Mononuclear cell (primary cell): ENCODE results near the gene VASH1. TPM values are rescaled to one million over a fixed set of nuclear protein-coding genes. Genes with fewer than 3 reads are reported as not detected.

Source experiments
- H3K27me3 ChIP-seq: 2 replicates; pipeline ENCODE4 v1.6.0; 2011; ENCODE audit warnings: low read length, control low read depth; ENCODE audit not compliant: insufficient read depth
- H3K4me1 ChIP-seq: 2 replicates; pipeline ENCODE4 v1.5.1; 2011; ENCODE audit warnings: mild to moderate bottlenecking, low read length, control low read depth; ENCODE audit not compliant: insufficient read depth
- H3K4me3 ChIP-seq: 2 replicates; pipeline ENCODE4 v1.5.1; 2011; ENCODE audit warnings: mild to moderate bottlenecking, low read length, moderate library complexity
- H3K9me3 ChIP-seq: 2 replicates; pipeline ENCODE4 v1.5.1; 2011; ENCODE audit warnings: low read depth, mild to moderate bottlenecking, control low read depth, low read length
- total RNA-seq: library from RNA; depleted of rRNA; stranded (reverse); fragments of >200 nt; gene quantifications from one replicate; pipeline ENCODE4 v1.2.3, GENCODE V29; 2012

VASH1 gene
- total RNA-seq, 1 donor, result 2.3 TPM

DNA sequence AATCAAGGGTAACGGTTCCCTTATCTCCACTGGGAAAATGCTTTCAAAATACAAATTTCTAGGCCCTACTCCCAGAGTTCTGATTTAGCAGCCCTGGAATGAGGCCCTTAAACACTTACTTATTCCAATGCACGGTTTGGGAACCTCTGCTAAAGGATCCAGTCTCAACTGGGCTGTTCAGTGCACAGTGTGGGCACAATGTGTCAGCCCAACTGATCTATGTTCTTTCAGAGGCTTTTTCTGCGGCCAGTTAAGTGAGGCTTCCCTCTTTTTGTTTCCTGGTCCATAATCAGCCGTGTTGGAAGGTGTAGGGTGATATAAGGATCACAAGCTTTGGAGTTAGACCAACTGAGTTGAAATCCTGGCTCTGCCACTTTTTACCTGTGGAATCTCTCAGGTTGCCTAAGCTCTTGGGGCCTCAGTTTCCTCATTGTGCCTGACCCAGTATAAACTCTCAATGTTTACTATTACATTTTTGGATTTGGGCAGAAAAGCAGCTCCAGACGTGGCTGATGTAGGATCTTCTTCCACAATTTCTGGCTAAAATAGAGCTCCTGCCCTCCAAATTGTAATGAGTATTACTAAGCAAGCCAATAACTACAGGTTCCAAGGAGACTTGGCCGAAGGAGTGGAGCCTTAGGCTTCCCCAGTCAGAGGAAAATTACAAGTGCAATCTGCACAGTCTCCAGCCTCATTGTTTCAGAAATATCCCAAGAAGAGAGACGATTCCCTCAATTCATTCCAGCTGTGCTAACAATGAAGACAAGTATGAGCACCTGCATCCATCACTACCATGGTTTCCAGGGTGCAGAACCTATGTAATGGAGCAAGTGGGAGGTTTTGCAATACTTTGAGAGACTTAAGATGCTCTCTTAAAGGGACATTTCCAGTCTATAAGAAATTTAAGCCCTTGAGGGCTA is 53.7 kb downstream of the VASH1 start:
- no peak overlapping the region for H3K4me3 ChIP-seq
- H3K9me3 ChIP-seq, result no peaks in the 10 kb centered on the region
- peaks cover 10% of the 10 kb centered on the region for H3K27me3 ChIP-seq
- peaks cover 25% of the 10 kb centered on the region for H3K4me1 ChIP-seq

- H3K9me3 ChIP-seq, result no peaks in the 10 kb centered on the region
- H3K4me3 ChIP-seq, result no peak overlapping the region
- H3K4me1 ChIP-seq, result no peaks in the 10 kb centered on the region
- peaks cover 10% of the 10 kb centered on the region for H3K27me3 ChIP-seq
Measured at GRCh38 chr14:76820700-76821099, 59.4 kb downstream of the VASH1 start.

DNA sequence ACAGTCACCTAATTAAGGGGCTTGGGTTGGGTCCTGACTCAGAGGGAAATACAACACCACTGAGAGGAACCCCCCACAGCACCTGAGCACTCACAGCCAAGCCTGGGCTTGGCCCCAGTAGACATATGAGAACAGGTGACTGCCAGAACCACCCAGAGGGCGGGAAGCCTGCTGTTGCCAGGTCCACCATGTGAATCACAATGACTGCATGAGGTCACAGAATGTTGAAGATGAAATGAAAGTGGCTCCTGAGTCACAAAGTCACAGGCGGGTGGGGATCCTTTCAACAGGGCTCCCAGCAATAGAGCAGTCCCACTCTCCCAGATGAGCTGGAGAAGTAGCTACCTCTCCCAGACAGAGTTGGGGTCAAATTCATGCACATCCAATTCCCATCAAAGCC is 64.9 kb downstream of the VASH1 start, which contains the start of gene LRRC74A:
TSS of gene LRRC74A (plus strand) at position 287 of the 400 bp plus-strand sequence. CDS start 290 bp downstream, outside the sequence.
- Histone ChIP-seq H3K27me3 (no peaks in the 10 kb centered on the region), H3K4me3 (no peak within 1 kb of the TSS), H3K4me1 (peaks cover 4% of the 10 kb centered on the region), H3K9me3 (no peaks in the 10 kb centered on the region)

DNA sequence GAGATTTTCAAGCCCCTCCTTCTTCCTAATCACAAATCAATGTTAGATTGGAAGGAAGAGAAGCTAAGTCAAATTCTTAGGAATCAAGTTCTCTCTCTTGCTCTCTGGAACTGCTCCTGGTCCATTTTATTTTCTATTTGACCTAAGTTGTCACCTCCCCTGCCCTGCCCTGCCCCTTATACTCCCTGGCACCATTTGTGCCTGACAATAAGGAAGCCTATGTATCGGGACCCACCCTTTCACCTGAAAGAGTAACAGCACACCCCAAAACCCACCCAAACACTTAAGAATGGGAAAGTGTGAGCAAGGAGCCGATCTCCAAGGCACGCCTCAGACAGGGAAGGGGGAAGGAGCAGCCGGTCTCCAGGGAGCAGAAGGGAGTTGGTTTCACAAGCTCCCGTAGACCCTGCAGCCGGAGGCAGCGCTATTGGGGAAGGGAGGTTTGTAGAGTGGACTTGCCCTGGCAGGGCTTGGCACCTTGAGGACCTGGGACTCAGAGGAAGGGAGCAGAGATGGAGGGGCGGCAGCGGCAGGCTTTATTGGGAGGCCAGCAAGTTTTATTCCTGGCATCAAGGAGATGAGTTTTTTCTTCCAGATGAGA is 66.5 kb downstream of the VASH1 start:
- Histone ChIP-seq H3K4me1 (peaks cover 12% of the 10 kb centered on the region), H3K9me3 (no peaks in the 10 kb centered on the region), H3K4me3 (no peak overlapping the region), H3K27me3 (no peaks in the 10 kb centered on the region)

- no peak overlapping the region for H3K4me3 ChIP-seq
- H3K27me3 ChIP-seq, result no peaks in the 10 kb centered on the region
- no peaks in the 10 kb centered on the region for H3K9me3 ChIP-seq
- peaks cover 16% of the 10 kb centered on the region for H3K4me1 ChIP-seq
Measured at GRCh38 chr14:76828339-76829012, 67.2 kb downstream of the VASH1 start.

DNA sequence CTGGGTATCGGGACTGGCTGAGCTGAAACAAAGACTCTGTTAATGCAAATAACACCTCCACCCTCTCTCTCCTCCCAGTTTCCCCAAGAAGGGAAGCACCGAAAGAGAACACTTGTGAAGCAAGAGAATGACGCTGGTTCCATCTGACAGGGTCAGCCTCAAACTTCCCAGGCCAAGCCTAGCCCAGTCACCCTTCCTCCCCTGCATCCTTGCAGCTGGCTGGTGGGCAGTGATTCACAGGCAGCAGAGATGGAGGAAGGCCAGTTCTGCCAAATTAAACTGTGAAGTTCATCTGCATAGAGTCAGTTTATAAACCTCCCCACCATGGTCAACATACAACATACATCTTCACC is 67.7 kb downstream of the VASH1 start:
- no peak overlapping the region for H3K4me3 ChIP-seq
- H3K27me3 ChIP-seq, result no peaks in the 10 kb centered on the region
- H3K9me3 ChIP-seq, result no peaks in the 10 kb centered on the region
- H3K4me1 ChIP-seq, result peaks cover 16% of the 10 kb centered on the region

- Histone ChIP-seq H3K27me3 (no peaks in the 10 kb centered on the region), H3K4me1 (peaks cover 16% of the 10 kb centered on the region), H3K9me3 (no peaks in the 10 kb centered on the region), H3K4me3 (no peak overlapping the region)
Measured at GRCh38 chr14:76829650-76830421, 68.6 kb downstream of the VASH1 start.

GRCh38 chr14:76830556-76830955 is 69.3 kb downstream of the VASH1 start:
- Histone ChIP-seq H3K27me3 (no peaks in the 10 kb centered on the region), H3K9me3 (no peaks in the 10 kb centered on the region), H3K4me1 (peaks cover 16% of the 10 kb centered on the region)

DNA sequence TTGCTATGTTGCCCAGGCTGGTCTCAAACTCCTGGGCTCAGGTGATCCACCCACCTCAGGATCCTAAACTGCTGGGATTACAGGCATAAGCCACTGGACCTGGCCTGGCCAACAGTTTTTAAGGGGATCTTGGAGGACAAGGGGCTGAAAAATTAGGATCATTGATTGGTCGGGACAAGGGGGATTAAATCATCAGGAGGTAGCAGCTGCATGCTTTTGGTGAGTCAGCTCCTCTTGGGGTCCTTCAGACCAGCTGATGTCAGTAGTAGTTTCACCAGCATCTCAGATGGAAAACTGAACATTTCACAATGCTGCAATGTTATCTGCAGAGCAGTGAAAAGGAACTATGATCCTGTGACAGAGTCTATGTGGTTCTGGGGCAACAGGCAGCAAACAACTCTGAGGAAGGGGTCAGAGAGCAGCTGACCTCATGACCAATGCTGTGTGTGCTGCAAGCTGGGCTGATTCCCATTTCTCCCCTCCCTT is 71.3 kb downstream of the VASH1 start:
- no peaks in the 10 kb centered on the region for H3K9me3 ChIP-seq
- H3K4me3 ChIP-seq, result no peak overlapping the region
- H3K4me1 ChIP-seq, result peaks cover 16% of the 10 kb centered on the region
- H3K27me3 ChIP-seq, result no peaks in the 10 kb centered on the region

More at GRCh38 chr14:76830556-76830955, 69.3 kb downstream of the VASH1 start:
- H3K4me3 ChIP-seq, result no peak overlapping the region

Other genes with a start within 250 kb of the VASH1 start
- 6.7 TPM for gene ANGEL1, start 51.4 kb downstream of the VASH1 start, total RNA-seq
- gene LRRC74A, start 64.9 kb downstream of the VASH1 start, total RNA-seq, result not detected